GM19468 (cell line): ENCODE data around the gene JAZF1.

Source experiments
- ATAC-seq: cut with Tn5 transposase; IDR thresholded peaks from one replicate; pipeline ENCODE4 v1.9.1; 2021; ENCODE audit warnings: mild to moderate bottlenecking, moderate library complexity, moderate number of reproducible peaks; ENCODE audit not compliant: unreplicated experiment; ENCODE audit errors: extremely low read depth

The JAZF1 gene

DNA sequence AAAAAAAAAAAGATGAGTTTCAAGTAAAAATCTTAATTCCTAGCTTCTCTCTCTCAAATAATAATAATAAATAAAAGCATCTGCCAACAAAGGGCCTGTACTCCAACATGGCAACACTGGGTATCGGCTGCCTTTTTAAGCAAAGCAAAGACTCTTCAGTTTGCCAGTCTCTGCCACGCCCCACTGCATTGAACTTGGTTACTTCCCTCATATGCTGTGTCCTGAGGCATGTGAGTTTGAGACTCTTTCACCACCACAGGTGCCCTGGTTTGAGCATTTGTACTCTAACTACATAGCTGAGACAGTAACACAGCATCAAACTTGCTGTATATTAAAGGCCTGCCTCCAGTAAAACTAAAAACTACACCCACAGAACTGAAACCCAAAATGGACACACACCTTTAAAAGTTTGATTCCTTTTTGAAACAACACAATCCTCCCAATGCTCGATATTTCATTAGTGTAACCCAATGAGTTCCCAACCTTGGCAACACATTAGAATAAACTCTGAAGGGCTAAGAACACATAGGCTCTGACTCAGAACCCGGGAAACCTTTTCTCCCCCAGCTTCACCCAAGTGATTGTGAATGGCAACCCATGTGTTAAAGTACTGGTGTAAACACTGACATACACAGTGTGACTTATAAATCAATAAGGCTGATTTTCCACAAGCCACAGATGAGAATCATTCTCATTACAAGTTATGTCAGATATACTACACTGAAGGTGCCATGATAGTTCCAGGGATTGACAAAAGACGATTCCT lies 12.0 kb downstream of the JAZF1 start:
- ATAC-seq, result no peak

DNA sequence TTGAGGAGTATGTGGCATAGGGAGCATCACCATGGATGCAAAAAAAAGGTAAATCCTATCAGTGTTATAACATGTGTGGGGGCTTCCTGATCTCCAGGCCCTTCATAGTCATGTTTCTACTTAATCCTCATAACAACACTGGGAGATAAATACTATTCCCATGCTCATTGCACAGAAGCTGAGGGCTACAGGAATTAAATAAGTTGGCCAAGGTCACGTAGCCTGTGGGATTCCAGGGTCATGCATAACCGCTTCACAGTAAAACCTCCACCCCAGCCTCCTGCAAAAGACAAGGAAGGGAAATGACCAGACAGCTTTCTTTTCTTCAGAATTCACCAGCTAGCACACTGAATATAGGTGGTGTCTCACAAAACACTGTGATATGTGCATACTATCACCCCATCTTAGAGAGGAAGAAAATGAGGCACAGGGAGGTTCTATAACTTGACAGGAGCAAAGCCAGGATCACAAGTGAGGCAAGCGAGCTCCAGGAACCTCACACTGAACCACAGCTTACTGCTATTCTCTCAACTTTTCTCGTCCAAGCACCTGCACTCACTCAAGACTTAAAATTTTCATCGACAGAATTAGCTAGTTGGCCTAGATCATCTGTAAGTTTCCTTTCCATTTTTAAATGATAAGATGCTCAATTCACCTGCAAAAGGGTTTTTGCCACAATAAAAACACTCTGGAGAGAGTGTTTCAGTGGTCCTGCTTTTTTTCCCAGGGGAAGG lies 13.4 kb downstream of the JAZF1 start:
- ATAC-seq, result no peak

DNA sequence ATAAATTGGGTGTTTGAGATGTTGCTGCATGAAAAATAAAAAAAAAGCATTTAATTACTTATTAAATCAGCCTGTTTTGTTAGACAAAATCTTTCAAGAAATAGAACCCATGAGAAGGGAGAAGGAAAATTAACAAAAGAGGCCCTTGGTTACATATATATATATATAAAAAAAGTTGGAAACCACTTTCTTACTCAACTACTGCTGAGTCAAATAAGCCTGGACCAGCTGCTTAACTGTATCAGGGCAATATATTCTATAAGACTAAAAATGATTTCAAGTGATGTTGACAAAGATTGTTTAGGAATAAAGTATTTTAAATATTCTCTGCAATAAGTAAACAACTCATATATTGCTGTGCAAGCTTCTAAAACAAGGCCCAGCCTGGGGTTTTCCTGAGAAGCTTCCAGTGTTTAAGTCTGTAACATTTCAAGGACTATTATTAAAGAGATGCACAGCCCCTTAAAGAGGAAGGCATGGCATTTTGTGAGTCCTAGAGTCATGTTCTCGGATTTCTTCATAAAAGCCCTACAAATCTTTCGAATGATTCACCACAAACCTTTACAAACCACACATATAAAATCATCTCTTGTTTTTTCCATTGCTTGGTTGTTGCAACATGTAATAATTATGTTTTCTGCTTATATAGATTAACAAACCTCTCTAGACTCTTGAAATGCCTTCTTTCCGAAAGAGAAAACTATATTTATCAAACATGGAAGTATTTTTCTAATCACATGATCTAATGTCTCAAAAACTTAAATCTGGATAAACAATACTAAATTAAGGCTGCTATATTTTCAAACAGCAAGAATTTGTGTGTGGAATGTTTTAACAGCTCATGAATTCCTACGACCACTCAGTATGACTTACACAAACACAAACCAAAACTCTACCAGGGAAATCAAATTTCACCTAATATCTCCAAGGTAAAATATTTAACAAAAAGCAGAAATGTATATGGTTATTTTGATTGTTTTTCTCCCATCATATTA lies 14.3 kb downstream of the JAZF1 start:
- no peak for ATAC-seq

DNA sequence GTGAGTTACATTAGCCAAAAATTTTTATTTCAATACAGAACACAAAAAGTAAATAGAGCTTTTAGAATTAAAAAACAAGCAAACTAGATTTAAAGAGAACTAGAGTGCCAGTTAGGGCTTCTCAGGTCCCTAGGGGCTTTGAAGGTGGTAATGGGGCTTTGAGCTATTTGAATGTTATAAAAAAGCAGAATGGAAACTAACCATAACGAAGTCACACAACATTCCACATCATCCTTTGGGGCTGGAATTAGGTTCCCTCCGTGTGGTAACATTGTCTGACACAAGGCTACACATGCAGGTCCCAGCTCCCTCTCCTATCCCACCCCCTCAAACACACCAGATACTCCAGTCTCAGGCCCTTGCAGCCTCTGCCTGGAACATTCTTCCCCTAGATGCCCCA lies 15.3 kb downstream of the JAZF1 start:
- no peak for ATAC-seq

DNA sequence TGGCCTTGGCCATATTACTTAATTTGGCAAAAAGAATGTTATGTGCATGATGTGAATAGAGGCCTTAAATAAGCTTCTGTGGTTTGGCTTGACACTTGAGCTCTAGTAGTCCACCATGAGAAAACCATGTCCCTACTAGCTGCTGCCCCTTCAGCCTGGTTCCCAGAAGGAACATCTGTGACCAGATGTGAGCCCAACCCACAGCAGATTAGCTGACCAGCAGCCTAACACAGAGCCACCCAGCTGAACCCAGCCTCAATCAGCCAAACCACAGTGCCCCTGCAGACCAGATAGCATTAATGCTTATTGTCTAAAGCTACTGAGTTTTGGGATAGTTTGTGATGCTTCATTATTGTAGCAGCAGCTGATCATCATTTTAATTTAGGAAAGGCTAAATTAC lies 16.6 kb downstream of the JAZF1 start:
- no peak for ATAC-seq

DNA sequence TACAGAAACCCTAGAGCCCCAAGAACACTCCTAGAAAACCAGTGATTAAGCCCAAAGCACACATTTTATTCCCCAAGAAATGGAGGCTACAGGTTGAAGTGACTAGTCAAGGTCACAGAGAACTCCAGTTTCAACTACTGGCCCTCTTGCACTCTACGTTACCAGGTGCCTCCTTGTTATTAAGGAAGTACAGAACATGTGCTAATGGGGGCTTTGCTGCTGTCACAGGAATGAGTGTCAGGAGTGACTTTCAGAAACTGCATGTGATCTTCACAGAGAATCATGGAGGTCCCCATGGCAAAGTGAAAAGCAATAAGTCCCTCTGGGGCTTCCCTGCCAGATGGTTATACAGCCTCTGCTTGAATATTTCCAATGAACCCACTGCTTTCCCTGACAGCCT lies 19.3 kb downstream of the JAZF1 start:
- ATAC-seq, result no peak

DNA sequence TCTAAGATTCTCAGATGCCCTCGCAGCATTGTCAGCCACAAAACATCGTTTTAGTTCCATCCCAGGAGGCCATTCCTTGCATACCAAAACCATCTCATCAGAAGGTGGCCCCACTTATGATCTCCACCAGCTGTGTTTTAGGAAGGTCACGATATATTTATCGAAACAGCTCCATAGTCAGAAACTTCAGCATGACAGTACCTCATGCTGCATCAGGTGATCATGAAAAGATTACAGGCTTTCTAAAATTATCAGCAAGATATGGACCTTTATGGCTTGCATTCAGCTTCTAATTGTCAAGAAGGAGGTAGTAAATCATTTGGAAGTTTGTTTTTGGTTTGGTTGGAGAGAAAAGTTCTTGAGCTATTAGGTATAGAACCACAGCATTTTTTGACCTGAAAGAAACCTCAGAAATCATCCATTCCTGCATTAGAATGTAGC lies 20.0 kb downstream of the JAZF1 start:
- ATAC-seq, result no peak

DNA sequence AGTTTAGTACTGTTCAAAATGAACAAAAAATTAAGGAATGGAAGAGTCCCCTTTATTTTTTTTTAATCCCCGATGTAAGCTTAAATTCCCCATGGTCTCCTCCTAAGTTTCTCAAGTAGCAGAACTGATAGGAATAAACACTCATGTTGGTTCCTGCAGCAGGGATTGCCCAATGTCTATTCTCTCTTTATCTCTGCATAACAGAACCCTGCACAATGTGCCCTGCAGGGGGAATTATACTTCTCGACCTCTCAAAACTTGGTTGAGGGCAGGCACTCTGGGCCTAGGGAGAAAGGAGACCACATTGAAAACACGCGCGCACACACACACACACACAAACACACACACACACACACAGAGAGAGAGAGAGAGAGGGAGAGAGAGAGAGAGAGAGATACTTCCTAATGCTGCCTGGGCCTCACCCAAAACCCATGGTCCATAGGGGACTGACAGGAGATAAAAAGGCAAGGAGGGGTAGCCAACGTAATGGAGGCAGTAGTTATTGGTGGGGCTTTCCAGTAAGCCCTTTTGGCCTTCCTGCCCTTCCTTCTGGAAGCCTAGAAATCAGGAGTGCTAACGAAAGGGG lies 22.7 kb downstream of the JAZF1 start:
- no peak for ATAC-seq

DNA sequence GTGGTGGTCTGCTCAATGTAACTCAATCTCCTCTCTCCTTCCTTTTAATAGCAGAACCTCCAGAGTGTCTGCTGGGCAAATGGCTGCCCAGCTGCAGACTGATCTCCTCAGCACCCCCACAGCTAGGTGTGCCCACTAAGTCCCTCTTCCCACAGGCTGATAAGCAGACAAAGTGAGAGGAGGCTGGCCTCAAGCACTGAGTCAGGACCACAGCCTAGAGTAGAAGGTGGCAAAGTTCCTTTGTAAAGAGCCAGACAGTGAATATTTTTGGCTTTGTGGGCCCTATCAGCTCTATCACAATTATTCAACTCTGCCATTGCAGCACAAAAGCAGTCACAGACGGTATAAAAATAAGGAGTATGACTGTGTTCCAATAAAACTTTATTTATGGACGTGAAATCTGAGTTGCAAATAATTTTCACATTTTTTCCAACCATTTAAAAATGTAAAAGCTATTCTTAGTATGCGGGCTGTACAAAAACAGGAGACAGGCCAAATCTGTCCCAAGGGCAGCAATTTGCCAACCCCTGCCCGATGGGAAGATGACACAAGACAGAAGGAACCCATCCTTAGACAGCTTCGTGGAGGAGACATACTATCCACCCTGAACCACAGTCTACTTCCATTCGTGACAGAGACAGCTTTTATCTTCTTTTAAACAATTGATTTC lies 23.4 kb downstream of the JAZF1 start:
- no peak for ATAC-seq

DNA sequence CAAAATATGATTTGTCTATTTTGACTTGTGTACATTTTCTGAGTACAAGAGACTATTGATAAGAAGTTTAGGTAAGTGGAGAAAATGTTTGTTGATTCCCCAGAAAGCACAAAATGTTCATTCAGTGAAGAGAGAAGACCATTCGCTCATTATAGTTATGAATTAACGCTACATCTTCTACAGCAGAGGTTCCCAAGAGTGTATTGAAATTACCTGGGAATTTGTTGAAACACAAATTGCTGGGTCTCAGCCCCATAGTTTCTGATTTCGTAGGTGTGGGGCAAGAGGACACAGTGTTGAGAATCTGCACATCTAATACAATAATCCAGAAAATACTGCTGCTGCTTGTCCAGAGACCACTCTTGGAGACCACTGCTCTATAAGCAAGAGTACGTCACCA lies 24.2 kb downstream of the JAZF1 start:
- ATAC-seq, result no peak

DNA sequence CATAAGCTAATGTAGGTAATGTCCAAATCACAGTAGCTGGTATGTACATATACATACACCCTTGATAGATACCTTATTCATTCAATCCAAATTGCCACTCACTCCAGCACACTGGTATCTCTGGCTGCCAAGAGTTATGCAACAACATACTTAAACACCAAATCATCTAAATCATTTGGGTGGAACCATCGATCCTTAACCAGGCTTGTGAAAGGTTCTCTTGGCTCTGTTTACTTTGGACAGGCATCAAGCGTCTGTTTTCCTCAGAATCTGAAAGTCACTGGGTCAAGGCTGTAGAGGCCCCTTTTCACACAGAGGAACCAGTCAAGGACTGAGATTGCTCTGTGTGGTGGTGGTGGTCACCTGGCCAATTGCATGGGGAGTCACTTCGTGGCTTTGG lies 24.6 kb downstream of the JAZF1 start:
- ATAC-seq, result no peak

DNA sequence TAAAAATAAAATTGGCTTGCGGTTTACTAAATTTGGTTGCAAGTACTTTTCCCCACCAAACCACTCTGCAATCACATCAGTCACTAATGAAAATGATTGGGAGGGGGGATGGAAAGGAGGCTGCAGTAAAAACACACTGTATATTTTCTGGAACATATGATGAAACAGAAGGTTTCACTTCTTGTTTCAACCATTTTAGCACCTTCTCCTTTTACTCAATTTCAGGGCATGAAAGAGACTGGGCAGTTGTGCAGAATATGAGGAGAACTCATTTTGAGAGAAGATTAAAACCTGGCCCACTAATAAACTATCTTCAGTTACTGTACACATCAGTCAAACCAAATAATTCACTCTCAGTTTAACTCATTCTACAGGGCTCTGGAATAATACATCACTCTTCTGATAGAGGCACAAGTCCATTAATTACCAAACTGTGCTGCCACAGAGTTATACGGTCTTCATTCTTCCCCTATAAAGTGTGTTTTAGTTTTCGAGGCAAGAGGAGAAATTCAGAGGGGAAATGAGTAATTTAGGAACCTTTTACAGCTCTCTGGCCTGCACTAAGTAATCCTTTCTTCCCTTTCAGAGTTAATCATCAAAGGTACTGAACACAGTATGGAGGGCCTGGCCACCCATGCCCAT lies 25.5 kb downstream of the JAZF1 start:
- ATAC-seq, result peak; percentile 61

DNA sequence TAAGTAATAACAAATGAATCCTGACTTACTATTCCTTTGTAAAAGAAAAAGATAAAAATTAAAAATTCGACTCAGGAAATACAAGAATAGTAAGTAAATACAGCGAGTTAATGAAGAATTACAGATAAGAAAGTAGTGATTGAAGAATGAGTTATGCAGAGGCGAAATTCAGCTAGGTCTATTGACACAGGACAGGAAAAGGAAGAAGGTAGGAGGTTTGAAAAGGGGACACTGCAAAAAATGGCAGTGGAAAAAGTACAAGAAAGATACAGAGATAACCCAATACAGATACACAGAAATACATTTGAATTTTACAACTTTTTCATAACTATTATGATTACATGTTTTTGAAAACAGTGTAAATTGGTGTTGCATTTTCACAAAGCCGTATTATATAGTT lies 28.0 kb downstream of the JAZF1 start:
- no peak for ATAC-seq

DNA sequence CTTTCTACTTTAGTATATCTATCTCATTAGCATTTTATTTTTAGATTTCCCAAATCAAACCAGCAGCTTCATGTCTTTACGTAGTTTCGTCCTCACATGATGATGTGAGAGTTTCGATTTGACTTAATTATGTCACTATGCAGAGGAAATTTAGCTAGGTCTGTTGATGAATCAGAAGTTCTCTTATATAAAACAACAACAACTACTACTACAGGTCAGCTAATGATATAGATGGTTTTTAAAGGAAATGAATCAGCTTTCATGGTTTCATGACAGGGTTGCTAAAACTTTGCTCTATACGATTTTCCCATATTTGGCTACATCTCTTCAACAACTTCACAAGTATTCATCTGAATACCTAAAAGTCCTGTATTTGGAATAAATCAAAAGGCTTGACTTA lies 28.6 kb downstream of the JAZF1 start:
- no peak for ATAC-seq

DNA sequence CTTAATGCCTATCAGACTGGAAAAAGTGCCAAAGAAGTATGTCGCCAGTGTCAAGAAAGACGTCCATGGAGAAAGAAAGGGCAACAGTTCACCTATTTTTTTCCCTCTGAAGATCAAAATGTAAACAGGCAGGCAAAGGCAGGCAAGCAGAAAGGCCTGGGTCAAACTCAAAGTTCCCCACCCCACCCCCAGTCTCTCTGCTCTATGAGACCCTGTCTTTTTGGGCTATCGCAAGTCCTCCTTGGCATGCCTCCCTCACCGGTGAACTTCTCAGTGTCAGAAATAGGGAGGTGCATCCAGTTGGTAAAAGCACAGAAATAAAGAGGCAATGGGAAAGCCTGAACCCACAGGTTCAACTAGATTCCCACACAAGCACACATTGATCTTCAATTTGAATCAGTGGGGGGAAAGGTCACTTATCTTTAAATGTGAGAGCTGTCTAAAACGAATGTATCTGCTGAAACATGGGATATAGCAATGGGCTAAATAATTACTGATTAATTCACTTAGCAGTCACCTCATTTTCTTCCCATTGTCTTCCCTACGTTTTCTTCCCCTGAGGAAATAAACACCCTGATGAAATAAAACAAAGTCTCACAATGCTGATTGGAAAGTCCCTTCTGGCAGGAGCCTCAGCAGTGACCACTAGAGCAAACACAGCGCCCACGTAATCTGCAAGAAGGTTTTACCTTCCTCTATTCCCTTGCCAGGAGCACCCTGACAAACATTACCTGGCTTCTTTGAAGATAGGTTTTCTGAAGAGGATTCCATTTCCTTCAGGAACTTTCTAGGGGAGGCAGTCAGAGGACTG lies 31.1 kb downstream of the JAZF1 start:
- no peak for ATAC-seq

DNA sequence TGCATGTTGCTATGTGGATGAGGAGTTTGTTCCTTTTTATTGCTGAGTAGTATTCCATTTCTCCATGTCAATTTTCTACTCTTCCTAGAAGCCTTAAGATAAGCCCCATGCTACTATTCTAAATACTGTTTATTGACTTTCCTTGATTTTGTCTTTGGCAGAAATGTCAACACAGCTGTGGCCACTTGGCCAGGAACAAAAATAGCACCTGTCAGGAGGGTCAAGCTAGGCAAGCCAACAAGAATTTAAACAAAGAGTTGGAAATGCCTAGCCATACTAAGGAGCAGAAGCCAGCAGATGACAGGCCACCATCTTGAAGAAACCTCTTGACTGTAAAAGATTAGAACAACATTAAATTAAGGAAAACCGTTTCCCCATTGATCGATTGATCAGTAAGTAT lies 34.7 kb downstream of the JAZF1 start:
- ATAC-seq, result no peak

DNA sequence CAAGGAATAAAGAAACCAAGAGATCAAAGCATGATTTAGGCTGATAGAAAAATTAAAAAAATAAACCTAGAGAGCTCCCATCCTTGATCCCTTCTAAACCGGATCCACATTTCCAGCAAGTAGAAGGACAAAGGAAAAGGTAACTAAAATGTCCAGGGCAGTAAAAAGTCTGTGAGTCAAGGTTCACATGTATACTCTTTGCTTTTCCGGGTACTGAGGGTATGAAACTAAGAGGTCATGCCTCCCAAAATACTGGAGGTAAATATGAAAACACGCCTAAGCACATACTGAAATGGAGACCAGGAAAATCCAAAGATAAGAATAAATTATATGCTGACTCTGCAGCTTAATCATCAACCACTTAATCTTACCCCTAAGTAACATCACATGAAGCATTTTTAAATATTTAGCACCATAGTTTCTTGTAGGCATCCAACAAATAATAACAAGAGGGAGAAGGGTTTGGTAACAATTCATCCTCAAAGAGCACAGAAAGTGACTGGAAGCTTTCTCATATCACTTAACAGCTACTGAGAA lies 35.4 kb downstream of the JAZF1 start:
- no peak for ATAC-seq

DNA sequence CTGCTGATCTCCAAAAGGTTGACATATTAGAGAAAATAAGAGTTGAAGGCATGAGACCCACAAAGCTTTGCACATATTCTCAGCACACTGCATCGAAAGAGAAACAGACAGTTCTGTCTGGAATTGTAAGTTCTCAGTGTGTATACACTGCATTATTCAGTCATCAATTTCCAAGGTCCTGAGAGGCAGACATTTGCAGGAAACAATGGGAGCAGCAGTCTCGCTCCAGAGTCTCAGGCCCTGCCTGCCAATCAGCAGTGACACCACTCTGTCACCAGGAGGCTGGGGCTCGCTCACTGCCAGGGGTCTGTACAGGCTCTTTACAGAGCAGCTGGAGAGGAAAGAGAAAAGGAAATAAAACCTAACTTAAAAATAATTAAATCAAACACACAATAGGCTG lies 36.3 kb downstream of the JAZF1 start:
- ATAC-seq, result no peak
